ENCODE measurements around the gene TCFL5. TPM values are rescaled to one million over a fixed set of nuclear protein-coding genes. Genes with fewer than 3 reads are reported as not detected.

The TCFL5 gene
- total and polyA plus RNA-seq, 10 donors: 4.1 to 8.8 (median 6.3) TPM

DNA sequence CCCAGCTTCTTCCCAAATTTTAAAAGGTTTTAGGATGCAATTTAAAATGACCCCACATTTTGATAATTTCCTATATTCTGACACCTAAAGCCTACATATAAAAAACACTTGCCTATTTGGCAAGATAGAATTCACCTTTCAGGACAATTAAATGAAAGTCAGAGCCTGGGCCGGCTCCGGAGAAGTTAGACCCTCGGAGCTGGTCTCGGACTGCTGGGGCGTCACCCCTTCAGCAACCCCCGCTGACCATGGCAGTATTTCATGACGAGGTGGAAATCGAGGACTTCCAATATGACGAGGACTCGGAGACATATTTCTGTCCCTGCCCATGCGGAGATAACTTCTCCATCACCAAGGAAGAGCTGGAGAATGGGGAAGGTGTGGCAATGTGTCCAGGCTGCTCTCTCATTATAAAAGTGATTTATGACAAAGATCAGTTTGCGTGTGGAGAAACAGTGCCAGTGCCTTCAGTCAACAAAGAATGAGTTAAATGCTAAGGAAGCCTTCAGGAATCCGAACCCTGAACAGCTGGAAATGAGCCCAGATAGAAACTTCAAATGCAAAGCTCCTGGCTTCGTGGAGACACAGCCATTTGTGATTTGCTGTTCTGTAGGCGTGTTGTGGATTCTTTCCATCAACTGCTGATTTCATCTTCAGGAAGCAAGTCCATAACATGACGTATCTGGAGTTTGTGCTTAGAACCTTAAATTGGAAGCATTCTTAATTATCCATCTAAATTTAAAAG lies 16.0 kb downstream of the TCFL5 start:
- intact Hi-C loops (cut with DNase I; ENCODE audit: low total_unique reads): no loop called here
- no peaks in the 10 kb centered on the region for H3K9me3 ChIP-seq

GRCh38 chr20:62844182-62844581 lies 17.4 kb downstream of the TCFL5 start:
- Histone ChIP-seq H3K27me3 (replicated peaks in 1 of 7) (no peaks in the 10 kb centered on the region), H3K4me1 (no peaks in the 10 kb centered on the region), H3K36me3 (peaks cover 0 to 42% (median 0%) of the 10 kb centered on the region in 6 donors), H3K4me3 (no peak overlapping the region), H3K27ac (no peak overlapping the region), H3K9me3 (no peaks in the 10 kb centered on the region)
- no peak for DNase-seq
- TF ChIP-seq POLR2AphosphoS5 (IDR thresholded peaks at IDR 0.05) (no peak), POLR2A (IDR thresholded peaks at IDR 0.05) (no peak)
- TF ChIP-seq, protein P1, sequence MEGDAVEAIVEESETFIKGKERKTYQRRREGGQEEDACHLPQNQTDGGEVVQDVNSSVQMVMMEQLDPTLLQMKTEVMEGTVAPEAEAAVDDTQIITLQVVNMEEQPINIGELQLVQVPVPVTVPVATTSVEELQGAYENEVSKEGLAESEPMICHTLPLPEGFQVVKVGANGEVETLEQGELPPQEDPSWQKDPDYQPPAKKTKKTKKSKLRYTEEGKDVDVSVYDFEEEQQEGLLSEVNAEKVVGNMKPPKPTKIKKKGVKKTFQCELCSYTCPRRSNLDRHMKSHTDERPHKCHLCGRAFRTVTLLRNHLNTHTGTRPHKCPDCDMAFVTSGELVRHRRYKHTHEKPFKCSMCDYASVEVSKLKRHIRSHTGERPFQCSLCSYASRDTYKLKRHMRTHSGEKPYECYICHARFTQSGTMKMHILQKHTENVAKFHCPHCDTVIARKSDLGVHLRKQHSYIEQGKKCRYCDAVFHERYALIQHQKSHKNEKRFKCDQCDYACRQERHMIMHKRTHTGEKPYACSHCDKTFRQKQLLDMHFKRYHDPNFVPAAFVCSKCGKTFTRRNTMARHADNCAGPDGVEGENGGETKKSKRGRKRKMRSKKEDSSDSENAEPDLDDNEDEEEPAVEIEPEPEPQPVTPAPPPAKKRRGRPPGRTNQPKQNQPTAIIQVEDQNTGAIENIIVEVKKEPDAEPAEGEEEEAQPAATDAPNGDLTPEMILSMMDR (IDR thresholded peaks at IDR 0.05 in 8 of 11, conservative IDR thresholded peaks at IDR 0.05 in 3 of 11): no peak
- intact Hi-C loops (cut with DNase I; ENCODE audit: low total_unique reads): no loop called here
- WGBS, 5 donors: 95 to 97% (median 96%) methylated on average over 7 of the region's 7 CpGs

More for the DNA sequence above, 16.0 kb downstream of the TCFL5 start:
- no peaks in the 10 kb centered on the region for H3K4me1 ChIP-seq
- H3K27me3 ChIP-seq (replicated peaks in 1 of 7): no peaks in the 10 kb centered on the region
- H3K36me3 ChIP-seq: peaks cover 0 to 40% (median 0%) of the 10 kb centered on the region in 6 donors
- no peak for TF ChIP-seq POLR2A (IDR thresholded peaks at IDR 0.05)
- TF ChIP-seq, protein P1 (IDR thresholded peaks at IDR 0.05 in 8 of 11, conservative IDR thresholded peaks at IDR 0.05 in 3 of 11): no peak
- no peak for TF ChIP-seq POLR2AphosphoS5 (IDR thresholded peaks at IDR 0.05)
- H3K27ac ChIP-seq: no peak overlapping the region
- DNase-seq: no peak
- H3K4me3 ChIP-seq: no peak overlapping the region
- 93 to 96% (median 96%) methylated on average over 16 of the region's 16 CpGs for WGBS, 5 donors

- DNase-seq: no peak
- H3K4me1 ChIP-seq: peaks cover 0 to 3% (median 0%) of the 10 kb centered on the region in 6 donors
- TF ChIP-seq POLR2A (IDR thresholded peaks at IDR 0.05): no peak
- TF ChIP-seq, protein P1 (IDR thresholded peaks at IDR 0.05 in 8 of 11, conservative IDR thresholded peaks at IDR 0.05 in 3 of 11): no peak
- TF ChIP-seq POLR2AphosphoS5 (IDR thresholded peaks at IDR 0.05): no peak
- no peak overlapping the region for H3K4me3 ChIP-seq
- 94 to 97% (median 97%) methylated on average over 10 of the region's 10 CpGs for WGBS, 5 donors
- intact Hi-C loops (cut with DNase I; ENCODE audit: low total_unique reads): no loop called here
- no peak overlapping the region for H3K27ac ChIP-seq
- no peaks in the 10 kb centered on the region for H3K27me3 ChIP-seq (replicated peaks in 1 of 7)
- no peaks in the 10 kb centered on the region for H3K9me3 ChIP-seq
- peaks cover 0 to 42% (median 0%) of the 10 kb centered on the region in 6 donors for H3K36me3 ChIP-seq
Measured at GRCh38 chr20:62843656-62844055, 18.0 kb downstream of the TCFL5 start.

GRCh38 chr20:62841705-62842212 lies 19.9 kb downstream of the TCFL5 start:
- Histone ChIP-seq H3K4me3 (no peak overlapping the region), H3K9me3 (no peaks in the 10 kb centered on the region), H3K27me3 (replicated peaks in 1 of 7) (peaks cover 0 to 3% (median 0%) of the 10 kb centered on the region in 7 donors), H3K36me3 (peaks cover 0 to 35% (median 0%) of the 10 kb centered on the region in 6 donors), H3K27ac (no peak overlapping the region), H3K4me1 (peaks cover 0 to 22% (median 14%) of the 10 kb centered on the region in 6 donors)
- intact Hi-C loops (cut with DNase I; ENCODE audit: low total_unique reads): no loop called here
- no peak for DNase-seq
- TF ChIP-seq, protein P1 (IDR thresholded peaks at IDR 0.05 in 8 of 11, conservative IDR thresholded peaks at IDR 0.05 in 3 of 11): no peak
- TF ChIP-seq POLR2A (IDR thresholded peaks at IDR 0.05) (no peak), POLR2AphosphoS5 (IDR thresholded peaks at IDR 0.05) (no peak)
- WGBS, 5 donors: 90 to 94% (median 93%) methylated on average over 16 of the region's 16 CpGs

Data from spleen (tissue), 11 donors.